LoVo (cell line): ENCODE measurements around the gene SEMA5A.
A peak's percentile ranks its signal among the peaks of the same experiment; 100 is the strongest.

ENCODE experiments used
- DNase-seq: peaks from one replicate; pipeline ENCODE4 v3.0.0-alpha.2; 2016; ENCODE audit warnings: low spot score

The SEMA5A gene

DNA sequence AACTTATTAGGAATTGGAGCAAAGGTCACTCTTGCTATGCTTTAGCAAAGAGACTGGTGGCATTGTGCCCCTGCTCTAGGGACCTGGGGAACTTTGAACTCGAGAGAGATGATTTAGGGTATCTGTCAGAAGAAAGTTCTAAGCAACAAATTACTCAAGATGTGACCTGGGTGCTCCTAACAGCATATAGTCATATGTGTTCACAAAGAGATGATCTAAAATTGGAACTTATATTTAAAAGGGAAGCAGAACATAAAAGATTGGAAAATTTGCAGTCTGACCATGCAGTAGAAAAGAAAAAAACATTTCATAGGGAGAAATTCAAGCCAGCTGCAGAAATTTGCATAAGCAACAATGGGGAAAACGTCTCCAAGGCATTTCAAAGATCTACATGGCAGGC is 68.3 kb downstream of the SEMA5A start:
- DNase-seq: no peak

DNA sequence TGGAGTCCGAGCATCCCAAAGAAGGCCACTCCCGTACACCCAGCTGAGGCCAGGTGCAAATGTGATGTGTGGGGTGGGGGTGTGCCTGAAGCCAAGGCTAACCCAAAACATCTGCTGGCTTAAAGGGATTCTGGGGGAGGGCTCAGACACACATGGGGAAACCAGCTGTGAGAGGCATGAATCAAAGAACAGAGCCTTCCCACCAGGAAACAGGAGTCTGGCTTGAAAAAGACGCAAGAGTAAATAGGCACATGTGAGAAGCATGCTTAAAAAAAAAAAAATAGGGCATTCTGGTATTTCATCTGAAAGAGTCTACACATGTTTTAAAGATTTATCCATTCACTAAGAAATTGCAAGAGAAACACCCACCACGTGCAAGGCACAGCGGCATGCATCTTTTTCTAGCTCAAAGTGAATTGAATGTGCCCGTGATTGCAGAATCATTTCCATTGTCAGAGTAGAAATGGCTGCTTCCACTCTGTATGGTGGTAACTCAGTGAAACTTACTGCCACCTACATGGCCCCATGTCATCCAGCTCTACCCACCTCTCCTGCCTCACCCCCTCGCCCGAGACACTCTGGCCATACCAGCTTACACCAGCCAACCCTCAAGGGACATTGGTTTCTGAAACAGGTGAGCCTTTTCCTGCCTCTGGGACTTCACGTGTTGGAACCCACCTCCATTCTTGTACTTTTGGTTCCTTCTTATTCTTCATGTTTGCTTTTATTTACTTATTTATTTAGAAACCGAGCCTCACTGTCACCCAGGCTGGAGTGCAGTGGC is 71.5 kb downstream of the SEMA5A start:
- no peak for DNase-seq

DNA sequence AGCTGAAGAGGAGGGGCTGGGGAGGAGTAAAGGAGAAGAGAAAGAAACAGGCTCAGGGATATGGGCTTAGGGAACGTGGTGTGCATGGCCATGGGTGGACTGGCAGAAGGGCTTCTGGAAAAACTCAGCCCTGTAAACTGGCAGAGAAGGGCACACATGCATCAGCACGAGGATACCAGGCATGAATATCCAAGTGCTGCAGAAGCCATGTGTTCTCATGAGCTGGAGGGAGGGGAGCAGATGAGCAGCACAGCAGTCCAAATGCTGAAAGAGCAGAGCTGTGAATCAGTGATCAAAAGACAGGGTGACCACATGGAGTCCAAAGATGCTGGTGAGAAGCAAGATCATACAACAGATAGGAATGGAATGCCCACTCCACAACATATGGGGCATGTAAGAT is 72.3 kb downstream of the SEMA5A start:
- DNase-seq: no peak

DNA sequence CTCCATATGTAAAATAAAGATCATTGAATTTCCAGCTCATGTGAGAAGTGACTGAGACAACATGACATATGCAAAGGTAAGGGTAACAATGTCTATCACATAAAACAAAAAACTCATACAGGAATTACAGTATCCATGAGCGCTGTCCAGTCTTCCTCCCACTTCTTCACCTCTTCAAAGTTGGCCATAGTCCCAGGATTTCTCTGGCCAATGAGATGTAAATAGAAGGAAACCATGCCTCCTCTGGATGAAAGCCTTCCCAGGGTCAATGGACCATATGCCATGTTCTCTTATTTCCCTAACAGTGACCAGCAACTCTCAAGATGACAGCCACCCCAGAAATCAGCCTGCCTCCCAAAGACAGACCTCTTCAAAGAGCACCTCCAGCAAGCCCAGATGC is 75.5 kb downstream of the SEMA5A start:
- no peak for DNase-seq

DNA sequence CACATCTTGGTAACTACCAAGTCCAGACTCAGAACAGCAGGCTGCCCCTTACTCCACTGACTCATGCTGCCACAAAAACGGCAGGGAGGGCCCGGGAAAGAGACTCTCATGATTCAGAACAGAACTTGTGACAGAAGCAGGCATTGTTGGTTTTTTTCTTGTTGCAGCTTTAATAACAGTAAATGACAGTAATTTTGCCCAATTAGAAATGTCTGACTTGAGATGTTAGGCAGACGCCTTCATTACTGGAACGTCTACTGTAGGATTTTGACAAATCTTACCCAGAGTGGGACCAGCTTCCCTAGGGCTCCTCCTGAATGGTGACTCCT is 77.9 kb downstream of the SEMA5A start:
- DNase-seq: no peak

DNA sequence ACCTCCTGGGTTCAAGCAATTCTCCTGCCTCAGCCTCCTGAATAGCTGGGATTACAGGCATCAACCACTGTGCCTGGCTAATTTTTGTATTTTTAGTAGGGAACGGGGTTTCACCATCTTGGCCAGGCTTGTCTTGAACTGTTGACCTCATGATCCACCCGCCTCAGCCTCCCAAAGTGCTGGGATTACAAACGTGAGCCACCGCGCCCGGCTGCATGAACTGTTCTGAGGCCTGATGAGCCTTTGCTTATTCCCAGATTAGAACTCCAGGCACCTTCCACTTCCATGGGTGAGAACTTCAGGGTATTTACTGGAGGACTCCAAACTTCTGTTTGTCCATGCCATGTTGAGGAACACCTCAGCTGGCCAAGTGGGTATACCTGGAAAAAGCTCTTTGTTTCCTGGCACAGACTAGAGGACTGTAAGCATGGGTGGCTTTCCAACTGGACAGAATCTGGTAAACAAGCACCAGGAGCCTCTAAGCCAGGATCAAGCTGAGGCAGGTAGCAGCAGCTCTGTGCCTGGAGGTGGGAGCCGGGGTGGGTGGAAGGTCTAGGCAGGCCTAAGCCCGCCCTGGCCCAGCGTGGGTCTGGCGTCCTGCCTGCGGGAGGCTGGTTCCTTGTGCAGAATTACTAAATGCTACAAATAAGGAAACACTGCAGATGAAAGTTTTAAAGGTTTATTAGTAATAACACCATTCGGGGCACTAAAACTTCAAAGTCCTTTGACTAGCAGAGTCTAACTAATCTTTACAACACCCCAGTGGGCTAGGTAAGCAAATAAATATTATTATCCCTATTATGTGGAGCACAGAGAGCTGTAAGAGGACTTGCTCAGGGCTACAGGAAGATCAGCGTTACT is 78.4 kb downstream of the SEMA5A start:
- peak; percentile 74 for DNase-seq

DNA sequence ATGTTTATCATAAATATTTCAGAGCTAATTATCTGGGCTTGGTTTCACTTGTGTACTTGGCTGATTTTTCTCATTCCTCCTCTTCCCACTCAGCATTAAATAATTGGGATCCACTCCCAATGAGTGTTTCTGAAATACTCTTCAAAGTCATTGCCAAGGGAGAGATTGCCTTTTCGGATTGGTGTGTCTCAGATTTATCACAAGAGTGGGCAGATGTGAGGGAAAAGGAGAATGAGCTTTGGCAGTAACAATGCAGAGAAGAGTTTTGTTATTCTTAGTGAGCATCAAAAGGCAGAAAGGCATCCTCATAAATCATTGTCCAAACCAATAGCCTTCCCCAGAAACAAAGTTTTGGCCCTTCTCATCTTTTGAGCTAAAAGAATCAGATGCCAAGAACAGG is 79.2 kb downstream of the SEMA5A start:
- no peak for DNase-seq

DNA sequence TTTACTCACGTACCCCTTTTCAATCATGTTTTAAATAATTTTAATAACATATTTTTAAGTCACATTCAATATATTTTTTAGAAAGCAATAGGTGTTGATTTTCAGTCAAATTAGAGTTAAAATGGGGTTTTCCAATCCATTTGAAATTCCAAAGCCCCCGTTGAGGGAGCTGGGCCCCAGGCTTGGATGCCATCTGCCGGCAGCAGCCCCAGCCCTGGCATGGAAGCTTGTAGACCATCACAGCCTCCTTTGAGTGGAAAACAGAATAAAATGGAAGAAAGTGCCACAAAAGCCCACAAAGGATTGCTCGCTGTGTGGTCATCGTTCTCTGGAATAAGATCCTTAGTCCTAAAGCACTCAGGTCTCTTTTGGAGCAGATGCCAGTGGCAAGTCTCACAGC is 81.4 kb downstream of the SEMA5A start:
- no peak for DNase-seq

DNA sequence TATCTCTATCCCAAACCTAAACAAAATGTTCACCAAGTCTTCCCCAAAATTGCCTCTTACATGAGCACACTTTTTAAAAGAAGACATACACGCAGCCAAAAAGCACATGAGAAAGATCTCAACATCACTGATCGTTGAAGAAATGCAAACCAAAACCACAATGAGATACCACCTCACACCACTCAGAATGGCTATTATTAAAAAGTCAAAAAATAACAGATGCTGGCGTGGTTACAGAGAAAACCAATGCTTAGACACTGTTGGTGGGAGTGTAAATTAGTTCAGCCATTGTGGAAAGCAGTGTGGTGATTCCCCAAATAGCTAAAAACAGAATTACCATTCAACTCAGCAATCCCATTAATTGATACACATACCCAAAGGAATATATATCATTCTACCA is 83.8 kb downstream of the SEMA5A start:
- no peak for DNase-seq

DNA sequence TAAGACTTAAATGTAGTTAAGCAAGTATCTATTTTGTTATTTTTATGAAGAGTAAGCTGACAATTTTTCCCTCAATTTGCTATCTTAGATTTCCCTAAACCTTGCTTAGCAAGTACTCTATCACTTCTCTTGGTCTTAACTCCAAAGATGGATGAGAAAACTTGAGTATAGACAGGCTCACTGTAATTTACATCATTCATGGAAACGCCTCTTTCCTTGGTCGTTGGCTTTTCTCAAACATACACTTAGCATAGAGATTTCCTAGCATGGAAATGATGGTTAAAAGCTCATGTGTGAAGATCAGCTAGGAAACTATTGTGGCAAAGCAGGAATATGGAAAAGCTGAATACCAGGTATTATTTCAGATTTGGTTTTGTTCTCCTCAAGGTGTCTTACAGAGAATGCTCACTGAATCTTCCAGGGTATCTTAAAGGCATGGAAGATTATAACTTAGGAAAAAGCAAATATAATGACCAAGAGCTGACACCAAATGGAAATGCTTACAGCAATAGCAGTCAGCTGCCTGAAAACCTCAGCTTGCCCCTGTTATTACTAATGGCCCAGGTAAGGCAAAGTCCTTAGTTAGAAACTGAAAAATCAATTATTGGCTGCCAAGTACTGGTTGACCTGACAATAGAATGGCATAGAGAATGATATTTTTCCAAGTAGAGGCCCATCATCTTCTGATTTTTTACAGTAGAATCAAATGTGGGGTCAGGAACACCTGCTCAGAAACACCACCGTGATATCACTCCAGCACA is 84.8 kb downstream of the SEMA5A start:
- DNase-seq: no peak

DNA sequence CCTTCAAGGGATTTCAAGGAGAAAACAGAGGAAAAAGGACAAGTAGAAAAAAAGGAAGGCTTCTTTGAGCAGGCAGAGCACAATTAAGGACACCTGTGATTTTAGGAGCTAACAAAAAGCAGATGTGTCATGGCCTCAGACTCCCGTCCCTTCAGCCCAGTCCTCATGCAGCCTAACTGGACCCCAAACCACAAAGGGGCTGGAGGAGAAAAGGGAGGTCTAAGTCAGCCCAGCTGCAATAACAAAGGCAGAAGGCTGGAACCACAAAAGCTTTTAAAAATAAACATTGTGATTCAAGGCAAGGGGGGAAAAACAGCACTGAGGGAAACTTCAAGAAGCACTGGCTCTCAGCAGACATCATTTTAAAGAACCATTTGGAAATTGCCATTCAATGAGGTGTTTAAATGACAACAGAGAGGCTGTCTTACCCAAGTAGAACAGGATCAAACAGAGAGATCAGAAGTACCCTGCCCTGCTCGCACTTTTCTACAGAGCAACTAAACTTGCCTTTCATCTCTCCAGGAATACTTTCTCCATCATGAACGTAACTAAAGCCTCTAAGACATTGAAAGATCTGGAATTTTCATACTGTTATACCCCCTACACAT is 89.3 kb downstream of the SEMA5A start:
- no peak for DNase-seq

DNA sequence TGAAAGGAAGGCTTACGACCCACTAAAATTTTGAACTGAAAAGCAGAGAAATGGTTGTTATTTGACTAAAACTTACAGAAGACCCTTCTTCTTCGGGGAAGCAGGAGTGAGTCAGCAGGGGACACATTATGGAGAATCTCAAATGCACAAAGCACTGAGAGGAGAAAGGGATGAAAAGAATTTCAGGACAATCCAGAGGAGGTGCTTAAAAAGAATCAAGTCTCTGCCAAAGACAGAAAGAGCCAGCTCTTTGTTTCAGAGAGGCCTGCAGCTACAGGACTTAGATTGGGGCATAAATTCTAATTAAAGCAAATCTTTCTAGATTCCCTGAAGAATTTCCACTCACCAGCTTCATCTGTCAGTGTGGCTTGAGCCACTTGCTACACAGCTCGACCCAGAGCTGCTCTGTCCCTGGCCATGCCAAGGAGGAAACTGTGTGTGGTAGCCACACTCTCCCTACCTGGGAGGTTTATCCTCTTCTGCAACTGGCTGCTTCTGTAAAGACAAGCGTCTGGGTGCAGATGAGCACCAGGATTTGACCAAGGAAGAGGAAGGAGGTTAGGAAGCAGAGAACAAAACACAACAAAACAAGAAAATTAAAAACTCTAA is 89.9 kb downstream of the SEMA5A start:
- no peak for DNase-seq

DNA sequence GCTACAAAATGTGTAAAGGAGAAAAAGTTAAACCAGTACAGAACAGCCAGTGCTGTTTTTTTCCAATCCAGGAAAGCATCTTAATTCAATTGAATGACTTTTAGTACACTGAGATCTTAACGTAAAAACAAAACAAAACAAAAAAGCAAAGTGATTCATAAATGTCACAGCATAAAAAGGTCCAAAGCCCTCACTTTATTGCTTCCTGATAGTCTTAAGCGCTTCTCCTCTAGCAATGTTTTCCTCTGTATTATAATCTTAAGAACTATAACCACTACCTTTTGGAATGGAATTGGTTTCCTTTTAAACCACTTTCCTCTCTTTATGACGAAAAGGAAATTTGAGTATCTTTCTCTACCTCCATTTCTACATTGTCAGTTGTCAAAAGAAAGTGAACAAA is 91.4 kb downstream of the SEMA5A start:
- no peak for DNase-seq

DNA sequence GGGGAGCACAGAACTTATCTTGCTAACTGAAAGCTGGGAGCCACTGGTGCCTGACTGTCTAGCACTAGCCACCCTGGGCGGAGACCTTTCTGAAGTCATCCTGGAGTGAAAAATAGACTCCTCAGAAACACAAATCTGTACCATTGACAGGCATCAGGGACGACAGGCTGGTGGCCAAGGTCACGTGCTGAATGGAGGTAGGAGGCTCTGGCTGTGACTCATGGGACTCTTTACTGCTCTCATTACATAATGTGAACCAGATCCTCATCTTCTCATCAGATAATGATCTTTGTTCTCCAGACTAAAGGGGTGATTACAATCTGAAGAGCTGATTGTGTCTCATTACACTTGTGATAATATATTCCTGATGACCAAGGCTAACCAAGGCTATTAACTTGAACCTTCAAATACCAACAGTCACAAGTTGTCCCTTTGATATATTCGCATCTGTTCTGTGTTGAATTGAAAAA is 91.8 kb downstream of the SEMA5A start:
- peak; percentile 40 for DNase-seq

DNA sequence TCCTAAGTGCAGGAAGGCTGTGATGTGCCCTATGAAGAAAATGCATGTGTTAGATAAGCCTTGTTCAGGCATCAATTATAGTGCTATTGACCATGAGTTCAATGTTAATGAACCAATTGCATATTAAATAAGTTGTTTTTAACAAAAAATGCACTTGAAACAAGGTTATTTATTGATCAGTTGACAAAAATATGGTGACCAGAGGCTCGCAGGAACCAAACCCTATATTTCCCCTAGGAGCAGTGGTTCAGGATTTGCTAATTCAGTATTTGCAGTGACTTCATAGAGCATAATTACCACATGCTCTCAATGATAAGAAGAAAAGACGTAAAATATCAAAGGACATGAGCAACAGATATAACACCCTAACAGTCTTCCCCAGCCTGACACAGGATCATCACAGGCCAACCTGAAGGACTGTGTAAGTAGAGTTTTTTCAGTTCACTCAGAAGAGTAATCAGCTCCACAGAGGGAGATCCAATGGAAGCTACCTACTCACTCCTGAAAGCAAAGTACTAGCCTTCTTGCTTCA is 92.3 kb downstream of the SEMA5A start:
- DNase-seq: no peak

DNA sequence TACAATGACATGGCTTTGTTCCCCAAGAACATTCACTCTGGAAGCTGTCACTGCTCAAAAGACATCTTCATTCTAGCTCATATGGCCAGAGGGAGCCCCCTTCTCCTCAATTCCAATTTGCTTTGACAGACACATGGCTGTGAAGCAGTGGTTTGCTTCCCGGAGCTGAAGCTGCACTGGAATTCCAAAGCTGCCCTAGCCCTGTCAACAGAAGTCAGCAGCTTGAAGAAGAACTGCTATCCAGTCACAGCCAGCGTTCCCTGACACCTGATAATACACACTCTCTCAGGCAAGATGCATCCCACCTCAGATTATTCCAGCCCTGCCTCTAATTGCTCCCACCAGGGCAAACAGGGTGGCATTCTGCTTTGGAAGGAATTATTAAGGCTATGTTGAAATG is 93.7 kb downstream of the SEMA5A start:
- DNase-seq: no peak

DNA sequence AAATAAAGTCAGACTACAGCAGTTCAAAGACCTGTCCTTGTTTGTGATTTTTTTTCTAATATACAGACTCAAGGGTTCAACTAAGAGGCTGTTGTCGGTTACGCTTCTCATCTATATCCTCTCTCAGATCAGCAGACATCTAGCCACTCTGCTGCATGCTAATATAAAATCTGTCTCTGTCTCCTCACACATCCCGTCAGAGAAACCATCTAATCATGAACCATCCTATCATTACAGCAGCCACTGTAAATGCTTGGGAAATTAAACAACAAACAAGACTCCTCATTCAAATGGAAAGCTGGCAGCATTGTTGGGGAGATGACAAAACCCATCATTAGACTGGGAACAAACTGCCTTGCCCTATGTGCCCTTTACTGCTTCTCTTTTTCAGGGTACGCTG is 94.8 kb downstream of the SEMA5A start:
- DNase-seq: no peak

DNA sequence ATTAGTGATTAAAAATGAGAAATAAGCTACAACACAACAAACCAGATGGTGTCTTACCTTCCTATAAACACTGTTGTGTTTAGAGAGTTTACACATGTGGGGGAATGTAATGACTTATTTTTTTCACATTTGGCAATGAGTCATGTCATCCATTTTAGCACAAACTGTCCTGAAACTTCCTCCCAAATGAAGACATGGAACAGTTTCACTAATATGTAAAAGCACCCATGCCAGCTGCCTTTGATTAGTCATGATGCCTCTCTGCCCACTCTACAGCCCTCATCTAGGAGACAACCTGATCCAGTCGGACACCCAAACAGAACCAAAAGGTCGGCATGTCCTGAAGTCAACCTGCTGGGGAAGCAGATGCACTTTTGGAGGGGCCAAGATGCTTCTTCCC is 98.2 kb downstream of the SEMA5A start:
- no peak for DNase-seq

DNA sequence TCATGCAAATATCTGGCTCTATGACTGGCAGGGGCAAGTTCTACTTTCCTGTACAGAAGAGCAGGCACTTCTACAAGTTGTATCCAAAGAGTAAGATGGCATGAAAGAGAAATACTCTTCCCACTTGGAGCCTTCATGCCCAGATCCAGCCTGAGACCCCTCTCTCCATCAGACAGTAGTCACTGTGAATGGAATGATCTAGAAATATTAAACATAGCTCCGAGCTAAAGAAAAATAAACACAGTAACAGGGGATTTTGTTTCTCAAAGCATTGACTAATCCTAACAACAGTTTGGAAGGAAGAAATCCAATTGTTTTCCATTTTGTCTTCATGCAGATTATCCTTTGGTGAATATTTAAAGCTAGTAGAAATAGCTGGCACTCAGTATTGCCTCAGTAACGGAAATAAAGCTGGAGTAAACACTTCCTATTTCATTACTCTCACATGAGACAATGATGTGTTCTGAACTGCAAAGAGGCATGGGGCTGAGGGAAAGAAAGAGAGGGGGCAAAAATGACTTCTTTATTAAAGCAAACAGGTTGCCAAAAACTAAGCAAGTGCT is 100.0 kb downstream of the SEMA5A start:
- no peak for DNase-seq

DNA sequence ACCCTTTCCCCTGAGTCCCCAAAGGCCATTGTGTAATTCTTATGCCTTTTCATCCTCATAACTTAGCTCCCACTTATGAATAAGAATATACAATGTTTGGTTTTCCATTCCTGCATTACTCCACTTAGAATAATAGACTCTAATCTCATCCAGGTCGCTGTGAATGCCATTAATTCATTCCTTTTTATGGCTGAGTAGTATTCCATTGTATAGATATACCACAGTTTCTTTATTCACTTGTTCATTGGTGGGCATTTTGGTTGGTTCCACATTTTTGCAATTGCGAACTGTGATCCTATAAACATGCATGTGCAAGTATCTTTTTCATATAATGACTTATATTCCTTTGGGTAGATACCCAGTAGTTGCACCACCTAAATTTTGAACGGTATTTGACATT is 101.5 kb downstream of the SEMA5A start:
- no peak for DNase-seq

DNA sequence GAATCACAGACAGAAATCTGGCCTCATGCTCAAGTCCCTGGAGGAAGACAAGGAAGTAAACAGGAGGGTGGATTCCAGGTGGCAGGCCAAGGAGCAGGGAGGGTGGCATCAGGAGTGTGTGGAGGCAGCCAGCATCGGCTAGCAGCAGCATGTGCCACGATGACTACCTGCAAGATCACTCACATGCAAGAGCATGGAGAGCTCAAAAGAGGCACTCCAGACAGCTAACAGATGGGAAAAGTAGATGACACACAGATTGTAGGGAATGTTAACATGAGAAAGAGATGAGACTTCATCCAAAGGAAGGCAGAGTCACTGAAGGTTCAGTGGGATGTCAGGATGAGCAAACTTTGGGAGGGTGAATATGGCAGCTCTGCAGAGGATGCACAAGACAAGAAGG is 104.3 kb downstream of the SEMA5A start:
- no peak for DNase-seq
